Mesenchymal stem cell (in vitro differentiated cells and primary cell): ENCODE results near the gene AASDH.
A peak's percentile ranks its signal among the peaks of the same experiment; 100 is the strongest.

Experiments used
- DNase-seq: peaks from one replicate; pipeline ENCODE4 v3.0.0-alpha.2; 2013
- H2AFZ ChIP-seq: one replicate; pipeline ENCODE4 v1.6.1; 2013; ENCODE audit warnings: low read depth, mild to moderate bottlenecking, control low read depth, inconsistent platforms, low read length, moderate library complexity
- H2AK5ac ChIP-seq: 2 replicates; pipeline ENCODE4 v1.6.1; 2013; ENCODE audit warnings: low read length, moderate library complexity, mild to moderate bottlenecking, inconsistent platforms; ENCODE audit not compliant: severe bottlenecking
- H2BK120ac ChIP-seq: one replicate; pipeline ENCODE4 v1.6.1; 2013; ENCODE audit warnings: low read depth, mild to moderate bottlenecking, inconsistent platforms, low read length, moderate library complexity
- H2BK12ac ChIP-seq, 2 experiments: one replicate each; pipeline ENCODE4 v1.6.1; 2013; ENCODE audit warnings: inconsistent platforms in 2 of 2, low read length in 2 of 2, mild to moderate bottlenecking in 2 of 2, moderate library complexity in 2 of 2, control low read depth in 1 of 2
- H2BK15ac ChIP-seq: one replicate; pipeline ENCODE4 v1.6.1; 2013; ENCODE audit warnings: mild to moderate bottlenecking, low read depth, inconsistent platforms; ENCODE audit not compliant: poor library complexity, severe bottlenecking
- H2BK5ac ChIP-seq: 2 replicates; pipeline ENCODE4 v1.6.1; 2013; ENCODE audit warnings: low read depth, mild to moderate bottlenecking, low read length, control low read depth, inconsistent platforms; ENCODE audit not compliant: poor library complexity, severe bottlenecking
- H3K14ac ChIP-seq, 2 experiments: one replicate each; pipeline ENCODE4 v1.6.1; 2013; ENCODE audit warnings: inconsistent platforms in 2 of 2, low read length in 2 of 2, control low read depth in 1 of 2, mild to moderate bottlenecking in 1 of 2, moderate library complexity in 1 of 2
- H3K18ac ChIP-seq, 2 experiments: one replicate each; pipeline ENCODE4 v1.6.1; 2013; ENCODE audit warnings: inconsistent platforms in 2 of 2, low read length in 2 of 2, control low read depth in 1 of 2, low read depth in 1 of 2, mild to moderate bottlenecking in 1 of 2
- H3K23ac ChIP-seq, 2 experiments: one replicate each; pipeline ENCODE4 v1.6.1; 2013; ENCODE audit warnings: inconsistent platforms in 2 of 2, low read length in 2 of 2, mild to moderate bottlenecking in 2 of 2, moderate library complexity in 2 of 2, control low read depth in 1 of 2
- H3K27ac ChIP-seq: 2 replicates; pipeline ENCODE4 v1.5.1; 2013; ENCODE audit warnings: mild to moderate bottlenecking, moderate library complexity, low read length, control low read depth, inconsistent platforms; ENCODE audit not compliant: poor library complexity, severe bottlenecking
- H3K27me3 ChIP-seq, 2 experiments: 2 replicates each; pipeline versions ENCODE4 v1.6.1 to v1.7.0; 2013; ENCODE audit warnings: low read length in 2 of 2, mild to moderate bottlenecking in 2 of 2, moderate library complexity in 2 of 2, control low read depth in 1 of 2, inconsistent platforms in 1 of 2; ENCODE audit not compliant: control insufficient read depth in 1 of 2, insufficient read depth in 1 of 2
- H3K36me3 ChIP-seq, 2 experiments: 2 replicates each; pipeline versions ENCODE4 v1.6.1 to v1.7.0; 2013; ENCODE audit warnings: low read length in 2 of 2, control low read depth in 1 of 2, inconsistent platforms in 1 of 2, low read depth in 1 of 2, mild to moderate bottlenecking in 1 of 2; ENCODE audit not compliant: insufficient read depth in 2 of 2, control insufficient read depth in 1 of 2
- H3K4ac ChIP-seq, 2 experiments: one replicate each; pipeline ENCODE4 v1.6.1; 2013; ENCODE audit warnings: inconsistent platforms in 2 of 2, low read length in 2 of 2, mild to moderate bottlenecking in 2 of 2, moderate library complexity in 2 of 2, control low read depth in 1 of 2, low read depth in 1 of 2
- H3K4me1 ChIP-seq: 2 replicates; pipeline ENCODE4 v1.6.1; 2013; ENCODE audit warnings: low read depth, low read length, control low read depth; ENCODE audit not compliant: control insufficient read depth, insufficient read depth
- H3K4me2 ChIP-seq: 2 replicates; pipeline ENCODE4 v1.6.1; 2013; ENCODE audit warnings: low read length, mild to moderate bottlenecking, inconsistent platforms; ENCODE audit not compliant: poor library complexity, severe bottlenecking
- H3K4me3 ChIP-seq, 2 experiments: 2 replicates each; pipeline versions ENCODE4 v1.5.1 to v1.7.0; 2013; ENCODE audit warnings: low read length in 2 of 2, mild to moderate bottlenecking in 2 of 2, control low read depth in 1 of 2, low read depth in 1 of 2; ENCODE audit not compliant: insufficient read depth in 1 of 2
- H3K79me1 ChIP-seq: replicated peaks from 2 replicates; pipeline ENCODE4 v1.6.1; 2013; ENCODE audit warnings: mild to moderate bottlenecking, control low read depth, low read length, inconsistent platforms; ENCODE audit not compliant: poor library complexity, severe bottlenecking
- H3K9ac ChIP-seq: 2 replicates; pipeline ENCODE4 v1.7.0; 2013; ENCODE audit warnings: mild to moderate bottlenecking, low read length, moderate library complexity
- H3K9me3 ChIP-seq: 2 replicates; pipeline ENCODE4 v1.7.0; 2013; ENCODE audit warnings: mild to moderate bottlenecking, low read length; ENCODE audit not compliant: control insufficient read depth
- H4K8ac ChIP-seq: one replicate; pipeline ENCODE4 v1.6.1; 2013; ENCODE audit warnings: inconsistent platforms, mild to moderate bottlenecking, low read length, moderate library complexity
- H4K91ac ChIP-seq: one replicate; pipeline ENCODE4 v1.6.1; 2013; ENCODE audit warnings: mild to moderate bottlenecking, low read length, inconsistent platforms
- WGBS: methylation state at CpG from one replicate; pipeline ENCODE4 v1.1.7; 2013; ENCODE audit warnings: mixed read lengths; 5-methylcytosine and 5-hydroxymethylcytosine counted together

The AASDH gene

GRCh38 chr4:56326363-56326762, 60.9 kb downstream of the AASDH start:
- 94% methylated on average over 2 of the region's 2 CpGs for WGBS
- no peak for DNase-seq

GRCh38 chr4:56324011-56324610, 63.2 kb downstream of the AASDH start:
- no peak overlapping the region for H3K4me3 ChIP-seq
- no peak overlapping the region for H3K14ac ChIP-seq
- no peak overlapping the region for H2BK12ac ChIP-seq
- no peak overlapping the region for H2BK15ac ChIP-seq
- H3K4ac ChIP-seq, result no peak overlapping the region
- no peaks in the 10 kb centered on the region for H3K9me3 ChIP-seq
- H3K18ac ChIP-seq, result no peak overlapping the region
- H4K91ac ChIP-seq, result no peak overlapping the region
- no peak overlapping the region for H3K27ac ChIP-seq
- H3K4me1 ChIP-seq, result peaks cover 2% of the 10 kb centered on the region
- H3K4me2 ChIP-seq, result no peak overlapping the region
- H3K79me1 ChIP-seq, result peaks cover 2% of the 10 kb centered on the region
- no peak overlapping the region for H4K8ac ChIP-seq
- no peak overlapping the region for H3K23ac ChIP-seq
- DNase-seq, result no peak
- H2AK5ac ChIP-seq, result no peak overlapping the region
- no peak overlapping the region for H2BK120ac ChIP-seq
- no peaks in the 10 kb centered on the region for H3K27me3 ChIP-seq
- H2AFZ ChIP-seq, result no peak overlapping the region
- no peak overlapping the region for H3K9ac ChIP-seq
- peaks cover 0 to 5% of the 10 kb centered on the region in 2 experiments for H3K36me3 ChIP-seq
- H2BK5ac ChIP-seq, result no peak overlapping the region
- 92% methylated on average over 7 of the region's 8 CpGs for WGBS

More at GRCh38 chr4:56326363-56326762, 60.9 kb downstream of the AASDH start:
- H2BK15ac ChIP-seq, result no peak overlapping the region
- no peak overlapping the region for H3K14ac ChIP-seq
- H3K79me1 ChIP-seq, result peaks cover 2% of the 10 kb centered on the region
- H3K36me3 ChIP-seq, result peaks cover 0 to 5% of the 10 kb centered on the region in 2 experiments
- no peaks in the 10 kb centered on the region for H3K27me3 ChIP-seq
- H3K27ac ChIP-seq, result no peak overlapping the region
- no peaks in the 10 kb centered on the region for H3K9me3 ChIP-seq
- H3K9ac ChIP-seq, result no peak overlapping the region
- H3K4ac ChIP-seq, result no peak overlapping the region
- H4K91ac ChIP-seq, result no peak overlapping the region
- no peak overlapping the region for H2BK12ac ChIP-seq
- H3K4me1 ChIP-seq, result peaks cover 2% of the 10 kb centered on the region
- H3K23ac ChIP-seq, result no peak overlapping the region
- no peak overlapping the region for H2AK5ac ChIP-seq
- H3K18ac ChIP-seq, result no peak overlapping the region
- no peak overlapping the region for H2BK120ac ChIP-seq
- H3K4me3 ChIP-seq, result no peak overlapping the region
- H2AFZ ChIP-seq, result no peak overlapping the region
- H4K8ac ChIP-seq, result no peak overlapping the region
- no peak overlapping the region for H3K4me2 ChIP-seq
- no peak overlapping the region for H2BK5ac ChIP-seq

DNA sequence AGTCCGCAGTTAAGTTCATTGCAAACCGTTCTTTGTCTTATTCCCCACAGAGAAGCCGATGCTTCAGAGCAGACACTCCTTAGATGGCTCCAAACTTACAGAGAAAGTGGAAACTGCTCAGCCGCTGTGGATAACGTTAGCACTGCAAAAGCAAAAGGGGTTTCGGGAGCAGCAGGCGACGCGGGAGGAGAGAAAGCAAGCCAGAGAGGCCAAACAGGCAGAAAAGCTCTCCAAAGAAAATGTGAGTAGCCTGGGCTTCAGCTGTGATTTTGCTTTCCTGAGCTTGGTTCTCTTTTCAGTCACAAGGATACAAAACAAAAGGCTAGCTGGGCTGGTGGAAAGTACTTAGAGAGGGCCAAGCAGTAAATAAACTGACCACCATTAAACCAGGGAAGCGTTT, 64.0 kb downstream of the AASDH start:
- no peak overlapping the region for H2BK15ac ChIP-seq
- H2AFZ ChIP-seq, result no peak overlapping the region
- H3K4ac ChIP-seq, result no peak overlapping the region
- no peak overlapping the region for H4K8ac ChIP-seq
- no peak overlapping the region for H4K91ac ChIP-seq
- no peak overlapping the region for H3K4me2 ChIP-seq
- no peak overlapping the region for H3K4me3 ChIP-seq
- H3K27me3 ChIP-seq, result no peaks in the 10 kb centered on the region
- no peak overlapping the region for H3K27ac ChIP-seq
- no peak overlapping the region for H2BK5ac ChIP-seq
- DNase-seq, result no peak
- WGBS, result 90% methylated on average over 9 of the region's 10 CpGs
- H2BK120ac ChIP-seq, result no peak overlapping the region
- peaks cover 2% of the 10 kb centered on the region for H3K79me1 ChIP-seq
- H3K4me1 ChIP-seq, result peaks cover 2% of the 10 kb centered on the region
- no peak overlapping the region for H3K9ac ChIP-seq
- no peak overlapping the region for H3K18ac ChIP-seq
- H3K23ac ChIP-seq, result no peak overlapping the region
- no peak overlapping the region for H2BK12ac ChIP-seq
- no peaks in the 10 kb centered on the region for H3K9me3 ChIP-seq
- H3K36me3 ChIP-seq, result peaks cover 0 to 5% of the 10 kb centered on the region in 2 experiments
- H3K14ac ChIP-seq, result no peak overlapping the region
- H2AK5ac ChIP-seq, result no peak overlapping the region

- Histone ChIP-seq H3K36me3 (peaks cover 0 to 9% of the 10 kb centered on the region in 2 experiments), H3K27ac (no peak overlapping the region), H3K14ac (no peak overlapping the region), H3K9ac (peak overlapping the region; percentile 1), H2AK5ac (no peak overlapping the region), H3K4me1 (peaks cover 2% of the 10 kb centered on the region), H3K23ac (no peak overlapping the region), H2BK5ac (no peak overlapping the region), H3K18ac (no peak overlapping the region), H3K4ac (no peak overlapping the region), H3K9me3 (no peaks in the 10 kb centered on the region), H2BK12ac (no peak overlapping the region), H3K4me2 (no peak overlapping the region), H2BK120ac (no peak overlapping the region), H3K27me3 (no peaks in the 10 kb centered on the region), H4K91ac (no peak overlapping the region), H4K8ac (no peak overlapping the region), H3K79me1 (peaks cover 2% of the 10 kb centered on the region), H3K4me3 (no peak overlapping the region), H2AFZ (no peak overlapping the region), H2BK15ac (no peak overlapping the region)
- whole genome bisulfite sequencing, result no CpG with 5 or more reads among the region's 1 CpG
- no peak for DNase-seq
Measured at GRCh38 chr4:56321251-56321650, 66.0 kb downstream of the AASDH start.
